ENCODE results near the gene STX8.

DNA sequence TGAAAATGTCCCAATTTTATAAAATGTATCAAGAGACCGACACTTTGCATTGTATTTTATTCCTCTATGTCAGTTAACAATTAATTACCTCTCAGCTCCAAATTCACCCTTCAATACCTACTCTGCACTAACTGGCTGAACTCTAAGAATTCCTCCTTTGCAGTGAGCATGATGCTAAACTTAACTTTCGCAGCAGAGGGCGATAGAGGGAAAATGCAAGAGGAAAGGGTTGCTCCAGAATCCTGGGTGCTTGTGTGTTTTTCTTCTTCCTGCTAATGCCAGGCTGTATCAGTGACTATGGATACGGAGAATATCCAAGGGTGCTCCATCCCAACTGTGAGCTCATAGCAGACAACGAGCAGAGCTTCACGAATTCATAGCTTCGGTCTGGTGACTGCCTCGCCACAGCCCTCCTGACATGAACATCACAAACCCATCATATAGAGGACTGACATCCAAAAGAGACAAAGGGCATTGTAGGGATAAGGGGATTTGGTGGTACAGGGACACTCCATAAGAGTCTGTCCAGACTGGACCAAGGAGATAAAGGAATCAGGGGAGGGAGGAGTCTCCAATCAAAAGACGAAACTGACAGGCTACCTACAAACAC lies 172.9 kb downstream of the STX8 start:
- TF ChIP-seq POLR2A (IDR thresholded peaks at IDR 0.05) = no peak
- TF ChIP-seq, protein P1, sequence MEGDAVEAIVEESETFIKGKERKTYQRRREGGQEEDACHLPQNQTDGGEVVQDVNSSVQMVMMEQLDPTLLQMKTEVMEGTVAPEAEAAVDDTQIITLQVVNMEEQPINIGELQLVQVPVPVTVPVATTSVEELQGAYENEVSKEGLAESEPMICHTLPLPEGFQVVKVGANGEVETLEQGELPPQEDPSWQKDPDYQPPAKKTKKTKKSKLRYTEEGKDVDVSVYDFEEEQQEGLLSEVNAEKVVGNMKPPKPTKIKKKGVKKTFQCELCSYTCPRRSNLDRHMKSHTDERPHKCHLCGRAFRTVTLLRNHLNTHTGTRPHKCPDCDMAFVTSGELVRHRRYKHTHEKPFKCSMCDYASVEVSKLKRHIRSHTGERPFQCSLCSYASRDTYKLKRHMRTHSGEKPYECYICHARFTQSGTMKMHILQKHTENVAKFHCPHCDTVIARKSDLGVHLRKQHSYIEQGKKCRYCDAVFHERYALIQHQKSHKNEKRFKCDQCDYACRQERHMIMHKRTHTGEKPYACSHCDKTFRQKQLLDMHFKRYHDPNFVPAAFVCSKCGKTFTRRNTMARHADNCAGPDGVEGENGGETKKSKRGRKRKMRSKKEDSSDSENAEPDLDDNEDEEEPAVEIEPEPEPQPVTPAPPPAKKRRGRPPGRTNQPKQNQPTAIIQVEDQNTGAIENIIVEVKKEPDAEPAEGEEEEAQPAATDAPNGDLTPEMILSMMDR (IDR thresholded peaks at IDR 0.05) = peak in 3 of 7 experiments; percentile 8 to 29 (median 12)
- TF ChIP-seq EP300 (IDR thresholded peaks at IDR 0.05) = no peak
- TF ChIP-seq POLR2AphosphoS5 (IDR thresholded peaks at IDR 0.05) = no peak

Data from stomach (tissue), 4 donors.